Stomach (tissue), 9 donors: ENCODE measurements around the gene EVPLL. TPM values are rescaled to one million over a fixed set of nuclear protein-coding genes. Genes with fewer than 3 reads are reported as not detected.

ENCODE experiments used
- DNase-seq, 2 donors: peaks; one replicate each; pipeline versions ENCODE4 v3.0.0 to v3.0.0-alpha.2; 2013 to 2019
- H3K27ac ChIP-seq, 5 donors: fragments of 200-600 bp in 4 of 5; sonication (generic) in 4 of 5; one replicate each; pipeline ENCODE4 v1.5.1; 2013 to 2019; ENCODE audit warnings: mild to moderate bottlenecking in 1 of 5, moderate library complexity in 1 of 5
- H3K27me3 ChIP-seq, 3 donors: fragments of 200-600 bp; sonication (generic); one replicate each; pipeline ENCODE4 v1.5.1; 2017 to 2019; ENCODE audit warnings: mixed run types in 1 of 3
- H3K36me3 ChIP-seq, 4 donors: fragments of 200-600 bp; sonication (generic); 1 replicate in 3 of 4; 2 replicates in 1 of 4; pipeline ENCODE4 v1.5.1; 2016 to 2019
- H3K4me1 ChIP-seq, 4 donors: fragments of 200-600 bp; sonication (generic); one replicate each; pipeline ENCODE4 v1.5.1; 2016 to 2019
- H3K4me3 ChIP-seq, 4 donors: fragments of 200-600 bp; sonication (generic) in 3 of 4; one replicate each; pipeline ENCODE4 v1.5.1; 2016 to 2019; ENCODE audit warnings: mild to moderate bottlenecking in 1 of 4
- H3K9me3 ChIP-seq, 4 donors: fragments of 200-600 bp; sonication (generic); one replicate each; pipeline ENCODE4 v1.5.1; 2016 to 2019
- CTCF ChIP-seq, 7 experiments: fragments of 450-650 bp in 4 of 7; fragments of 200-600 bp in 3 of 7; sonication (generic) in 3 of 7; IDR thresholded peaks; one replicate each; pipeline ENCODE4 v1.5.1; 2016 to 2019; ENCODE audit warnings: antibody characterized with exemption in 7 of 7, control low read depth in 2 of 7, mild to moderate bottlenecking in 1 of 7
- EP300 ChIP-seq: sonication (generic); formaldehyde crosslinking; IDR thresholded peaks from one replicate; pipeline ENCODE4 v1.6.1; 2017; ENCODE audit warnings: antibody characterized with exemption
- POLR2A ChIP-seq, 4 donors: fragments of 450-650 bp; IDR thresholded peaks; one replicate each; pipeline ENCODE4 v1.6.1; 2016; ENCODE audit warnings: antibody characterized with exemption in 4 of 4, control low read depth in 2 of 4, mild to moderate bottlenecking in 1 of 4, moderate library complexity in 1 of 4
- POLR2AphosphoS5 ChIP-seq, 3 donors: sonication (generic); formaldehyde crosslinking; IDR thresholded peaks; one replicate each; pipeline ENCODE4 v1.6.1; 2016; ENCODE audit warnings: antibody characterized with exemption in 3 of 3
- WGBS, 5 donors: extraction: QIAGEN DNeasy Blood & Tissue Kit in 3 of 5; methylation state at CpG; one replicate each; pipeline versions ENCODE4 v1.1.5 to v1.1.7; 2013 to 2018; 5-methylcytosine and 5-hydroxymethylcytosine counted together
- intact Hi-C: fragments of 100-400 bp; cut with DNase I; formaldehyde crosslinking; loops from one replicate; pipeline ENCODE4 v1.15.1; 2023; ENCODE audit warnings: low total_unique reads
- polyA plus RNA-seq, 3 donors: library from polyadenylated mRNA; stranded (reverse); fragments of 200-250 nt; gene quantifications; one replicate each; pipeline ENCODE4 v1.2.3, GENCODE V29; 2013
- total RNA-seq, 5 donors: library from RNA; depleted of rRNA; stranded (reverse); fragments of >200 nt; gene quantifications; one replicate each; pipeline versions ENCODE4 v1.1.0 to v1.2.3, GENCODE V29; 2014 to 2016
- donor health status: healthy with polysubstance abuse.
- donor health status: Bipolar disorder and iron deficiency.
- donor health status: healthy.

Gene EVPLL
- total and polyA plus RNA-seq, 8 donors: 0.29 to 8.9 (median 0.45) TPM; not detected in 3

GRCh38 chr17:18339933-18340332 lies 37.6 kb upstream of the EVPLL start:
- peaks cover 29 to 91% (median 79%) of the 10 kb centered on the region in 4 donors for H3K36me3 ChIP-seq
- WGBS, 5 donors: 94 to 99% (median 98%) methylated on average over 8 to 13 of the region's 13 CpGs
- DNase-seq: no peak
- H3K9me3 ChIP-seq: no peaks in the 10 kb centered on the region
- H3K4me3 ChIP-seq: no peak overlapping the region
- intact Hi-C loops: no loop called here
- TF ChIP-seq POLR2AphosphoS5 (IDR thresholded peaks at IDR 0.05): no peak
- no peak for TF ChIP-seq EP300
- TF ChIP-seq POLR2A (IDR thresholded peaks at IDR 0.05): no peak
- no peaks in the 10 kb centered on the region for H3K4me1 ChIP-seq
- no peaks in the 10 kb centered on the region for H3K27me3 ChIP-seq
- H3K27ac ChIP-seq: no peak overlapping the region

- 63 to 83% (median 75%) methylated on average over 5 of the region's 5 CpGs for WGBS, 5 donors
Measured at GRCh38 chr17:18344021-18344420, 33.6 kb upstream of the EVPLL start.

GRCh38 chr17:18353541-18353940 lies 24.0 kb upstream of the EVPLL start:
- intact Hi-C loops: no loop called here
- no peaks in the 10 kb centered on the region for H3K27me3 ChIP-seq
- TF ChIP-seq CTCF (IDR thresholded peaks at IDR 0.05) (no peak), POLR2AphosphoS5 (IDR thresholded peaks at IDR 0.05) (no peak), POLR2A (IDR thresholded peaks at IDR 0.05) (no peak), EP300 (no peak)
- no peak overlapping the region for H3K27ac ChIP-seq
- DNase-seq: no peak
- WGBS, 5 donors: 93 to 97% (median 96%) methylated on average over 6 of the region's 6 CpGs
- H3K9me3 ChIP-seq: no peaks in the 10 kb centered on the region
- no peak overlapping the region for H3K4me3 ChIP-seq
- H3K36me3 ChIP-seq: peaks cover 20 to 82% (median 75%) of the 10 kb centered on the region in 4 donors
- H3K4me1 ChIP-seq: peaks cover 0 to 8% (median 0%) of the 10 kb centered on the region in 4 donors

More at GRCh38 chr17:18344021-18344420, 33.6 kb upstream of the EVPLL start:
- Histone ChIP-seq H3K27ac (no peak overlapping the region), H3K36me3 (peaks cover 34 to 95% (median 91%) of the 10 kb centered on the region in 4 donors), H3K9me3 (no peaks in the 10 kb centered on the region), H3K27me3 (no peaks in the 10 kb centered on the region), H3K4me1 (no peaks in the 10 kb centered on the region), H3K4me3 (no peak overlapping the region)
- intact Hi-C loops: no loop called here
- TF ChIP-seq POLR2A (IDR thresholded peaks at IDR 0.05): no peak
- no peak for TF ChIP-seq CTCF (IDR thresholded peaks at IDR 0.05)
- TF ChIP-seq POLR2AphosphoS5 (IDR thresholded peaks at IDR 0.05): no peak
- no peak for TF ChIP-seq EP300
- no peak for DNase-seq

GRCh38 chr17:18356624-18357023 lies 21.0 kb upstream of the EVPLL start:
- peaks cover 0 to 13% (median under 1%) of the 10 kb centered on the region in 4 donors for H3K4me1 ChIP-seq
- H3K27me3 ChIP-seq: no peaks in the 10 kb centered on the region
- WGBS, 5 donors: 85 to 92% (median 87%) methylated on average over 10 of the region's 10 CpGs
- H3K9me3 ChIP-seq: no peaks in the 10 kb centered on the region
- no peak overlapping the region for H3K4me3 ChIP-seq
- peaks cover 15 to 69% (median 60%) of the 10 kb centered on the region in 4 donors for H3K36me3 ChIP-seq
- peak in 1 of 2 donors; percentile 26 for DNase-seq
- no peak for TF ChIP-seq POLR2A (IDR thresholded peaks at IDR 0.05)
- no peak for TF ChIP-seq CTCF (IDR thresholded peaks at IDR 0.05)
- no peak for TF ChIP-seq EP300
- TF ChIP-seq POLR2AphosphoS5 (IDR thresholded peaks at IDR 0.05): no peak
- intact Hi-C loops: no loop called here
- peak overlapping the region in 3 of 5 donors; percentile 13 to 49 (median 20) for H3K27ac ChIP-seq

GRCh38 chr17:18360518-18360917 lies 17.1 kb upstream of the EVPLL start:
- no peak for TF ChIP-seq POLR2A (IDR thresholded peaks at IDR 0.05)
- no peak for TF ChIP-seq EP300
- TF ChIP-seq CTCF (IDR thresholded peaks at IDR 0.05): no peak
- TF ChIP-seq POLR2AphosphoS5 (IDR thresholded peaks at IDR 0.05): no peak
- H3K4me3 ChIP-seq: no peak overlapping the region
- DNase-seq: no peak
- no peaks in the 10 kb centered on the region for H3K9me3 ChIP-seq
- intact Hi-C loops: no loop called here
- peaks cover 10 to 32% (median 16%) of the 10 kb centered on the region in 4 donors for H3K4me1 ChIP-seq
- H3K27me3 ChIP-seq: no peaks in the 10 kb centered on the region
- H3K36me3 ChIP-seq: peaks cover 0 to 34% (median 25%) of the 10 kb centered on the region in 4 donors
- H3K27ac ChIP-seq: no peak overlapping the region
- WGBS, 5 donors: 81 to 91% (median 87%) methylated on average over 8 of the region's 8 CpGs
